B cell (primary cell): Measurements from ENCODE around the gene KIDINS220.

Experiments used
- CTCF ChIP-seq: fragments of 200-600 bp; IDR thresholded peaks from one replicate; pipeline ENCODE4 v1.8.0; 2022; ENCODE audit warnings: antibody characterized with exemption, mild to moderate bottlenecking
- EZH2 ChIP-seq: IDR thresholded peaks from 2 replicates; pipeline ENCODE4 v1.6.1; 2012; ENCODE audit warnings: borderline replicate concordance, low read depth, mild to moderate bottlenecking, moderate library complexity, low read length; ENCODE audit not compliant: insufficient read depth, poor library complexity, severe bottlenecking

DNA sequence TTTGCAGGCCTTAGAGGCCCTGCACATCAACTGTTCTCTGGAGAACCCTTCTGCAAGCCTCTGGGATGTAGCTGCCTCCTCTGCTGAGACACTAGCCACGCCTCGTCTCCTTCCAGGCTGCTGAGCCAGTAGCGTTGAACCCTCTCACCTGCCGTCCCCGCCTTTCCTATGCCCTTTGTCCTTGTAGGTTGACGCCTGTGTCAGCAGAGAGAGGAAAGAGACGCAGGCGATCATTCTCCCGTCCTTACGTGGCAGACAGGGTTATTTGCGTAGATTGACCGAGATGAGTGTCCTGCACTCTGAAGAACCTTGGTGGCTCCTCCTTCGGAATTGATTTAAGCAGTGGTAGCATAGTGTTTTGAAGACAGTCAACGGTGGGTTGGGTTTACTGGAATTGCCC lies 127.8 kb downstream of the KIDINS220 start:
- TF ChIP-seq CTCF (no peak), EZH2 (no peak)
